HG02840 (cell line): ENCODE measurements around the gene CCDC194.
A peak's percentile ranks its signal among the peaks of the same experiment; 100 is the strongest.
"Not testable (repeated sequence)": the region's sequence is repeated elsewhere in the genome, so short reads cannot be mapped to it uniquely, and the experiment has no call there.

Experiments used
- ATAC-seq: cut with Tn5 transposase; IDR thresholded peaks from one replicate; pipeline ENCODE4 v1.9.1; 2021; ENCODE audit warnings: mild to moderate bottlenecking, moderate library complexity, moderate number of reproducible peaks; ENCODE audit not compliant: unreplicated experiment, low FRiP score

CCDC194 gene

GRCh38 chr19:17378271-17378670, 15.7 kb downstream of the CCDC194 start:
- no peak for ATAC-seq

DNA sequence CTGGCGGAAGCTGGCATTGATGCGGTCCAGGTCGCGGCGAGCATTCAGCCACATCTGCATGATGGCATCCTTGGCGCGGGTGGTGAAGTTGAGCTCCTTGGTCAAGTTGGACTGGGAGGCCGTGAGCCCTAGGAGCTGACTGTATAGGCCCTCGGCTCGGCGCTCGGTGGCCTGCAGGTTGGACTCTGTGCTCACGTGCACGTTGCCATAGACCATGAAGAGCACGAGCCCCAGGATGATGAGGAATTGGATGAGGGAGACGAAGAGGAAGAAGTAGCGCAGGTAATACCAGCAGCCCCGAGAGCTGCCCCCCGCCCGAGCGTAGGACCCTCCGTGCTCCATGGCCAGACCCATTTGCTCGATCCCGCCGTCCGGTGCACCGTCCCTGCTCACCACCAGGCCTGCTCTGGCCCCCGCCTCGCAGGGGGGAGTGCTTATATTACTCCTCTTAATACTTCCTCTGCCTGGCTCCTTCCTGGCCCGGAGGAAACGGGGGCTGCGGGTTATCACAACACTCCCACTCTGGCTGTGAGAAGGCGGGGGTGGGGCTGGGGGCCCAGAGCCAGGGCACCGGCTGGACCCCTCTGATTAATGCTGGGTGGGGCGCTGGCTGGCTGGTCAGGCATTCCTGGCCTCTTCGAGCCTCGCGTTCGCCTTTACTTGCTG, 16.9 kb downstream of the CCDC194 start, which contains the start of gene PLVAP:
PLVAP (minus strand) TSS at position 408 of the 666 bp plus-strand sequence; CDS start at position 354, 54 bp downstream.
- ATAC-seq: no peak

DNA sequence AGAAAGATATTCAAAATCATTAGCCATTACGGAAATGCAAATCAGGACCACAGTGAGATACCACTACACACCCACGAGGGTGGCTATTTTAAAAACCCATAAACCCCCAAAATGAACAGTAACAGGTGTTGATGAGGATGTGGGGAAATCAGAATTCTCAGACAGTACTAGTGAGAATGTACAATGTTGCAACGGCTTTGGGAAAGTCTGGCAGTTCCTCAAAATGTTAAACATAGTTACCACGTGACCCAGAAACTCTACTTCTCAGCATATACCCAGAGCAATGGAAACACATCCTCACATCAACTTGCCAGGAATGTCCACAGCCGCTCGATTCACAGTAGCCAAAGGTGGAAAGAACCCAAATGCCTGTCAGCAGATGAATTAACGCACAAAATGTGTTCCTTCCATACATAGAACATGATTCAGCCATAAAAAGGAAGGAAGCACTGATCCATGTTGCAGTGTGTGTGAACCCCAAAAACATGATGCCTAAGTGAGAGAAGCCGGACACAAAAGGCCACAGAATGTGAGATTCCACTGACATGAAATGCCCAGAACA, 23.9 kb downstream of the CCDC194 start:
- ATAC-seq: peak; percentile 80

- ATAC-seq: no peak
These were observed 28.6 kb downstream of the CCDC194 start for GRCh38 chr19:17365361-17365760.

DNA sequence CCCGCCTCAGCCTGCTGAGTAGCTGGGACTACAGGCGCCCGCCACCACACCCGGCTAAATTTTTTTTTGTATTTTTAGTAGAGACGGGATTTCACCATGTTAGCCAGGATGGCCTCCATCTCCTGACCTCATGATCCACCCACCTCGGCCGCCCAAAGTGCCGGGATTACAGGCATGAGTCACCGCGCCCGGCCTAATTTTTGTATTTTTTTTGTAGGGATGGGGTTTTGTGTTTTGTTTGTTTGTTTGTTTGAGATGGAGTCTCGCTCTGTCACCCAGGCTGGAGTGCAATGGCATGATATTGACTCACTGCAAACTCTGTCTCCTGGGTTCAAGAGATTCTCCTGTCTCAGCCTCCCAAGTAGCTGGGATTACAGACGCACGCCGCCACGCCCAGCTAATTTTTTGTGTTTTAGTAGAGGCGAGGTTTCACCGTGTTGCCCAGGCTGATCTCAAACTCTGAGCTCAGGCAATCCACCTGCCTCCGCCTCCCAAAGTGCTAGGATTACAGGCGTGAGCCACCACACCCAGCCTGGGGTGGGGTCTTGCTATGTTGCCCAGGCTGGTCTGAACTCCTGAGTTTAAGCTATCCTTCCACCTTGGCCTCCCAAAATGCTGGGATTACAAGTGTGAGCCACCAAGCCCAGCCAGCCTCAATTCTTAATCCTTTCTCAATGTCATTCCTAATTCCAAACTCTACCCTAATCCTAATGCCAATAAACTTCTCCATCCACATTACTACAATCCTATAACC, 30.0 kb downstream of the CCDC194 start:
- not testable (repeated sequence) for ATAC-seq

DNA sequence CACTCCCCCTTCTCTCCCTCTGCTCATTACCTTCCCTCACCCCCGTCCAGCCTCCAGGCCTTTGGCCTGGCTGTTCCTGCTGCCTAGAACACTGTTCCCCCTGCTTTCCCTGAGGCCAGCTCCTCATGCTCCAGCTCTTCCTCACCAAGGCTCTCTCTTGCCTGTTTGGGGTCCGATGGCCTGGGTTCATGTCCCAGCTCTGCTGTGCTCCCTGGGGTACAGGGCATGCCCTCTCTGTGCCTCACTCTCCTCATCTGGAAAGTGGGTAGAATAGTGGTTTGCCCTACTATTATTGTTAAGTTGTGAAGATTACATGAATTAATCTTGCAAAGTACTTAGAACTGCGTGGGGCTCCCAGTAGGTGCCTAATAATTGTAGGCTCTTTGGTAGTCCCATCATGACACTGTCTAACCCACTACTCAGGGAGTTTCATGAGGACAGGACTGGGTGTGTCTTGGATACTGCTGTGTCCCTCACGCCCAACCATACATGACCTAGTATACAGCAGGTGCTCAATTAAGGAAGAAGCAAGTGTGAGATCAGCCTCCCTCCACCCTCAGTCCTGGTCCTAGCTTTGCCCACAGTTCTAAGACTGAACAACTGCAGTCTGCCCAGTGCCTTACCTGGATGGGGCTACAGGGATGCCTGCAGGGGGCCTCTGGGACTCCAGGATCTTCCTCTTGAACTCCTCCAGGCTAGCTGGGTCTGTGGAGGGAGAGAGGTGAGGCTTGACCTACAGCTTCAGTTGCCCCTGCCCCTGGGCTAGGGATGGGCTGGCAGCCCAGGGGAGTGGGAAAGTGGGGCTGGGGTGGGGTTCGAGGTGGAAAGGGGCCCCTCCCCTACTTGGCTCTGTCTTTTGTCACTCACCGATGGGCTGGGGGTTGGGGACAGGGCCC, 33.8 kb downstream of the CCDC194 start:
- no peak for ATAC-seq

- ATAC-seq: no peak
These were observed 35.6 kb downstream of the CCDC194 start for GRCh38 chr19:17358395-17358794.

- ATAC-seq: no peak
These were observed 36.3 kb downstream of the CCDC194 start for GRCh38 chr19:17357724-17358123.

GRCh38 chr19:17357078-17357666, 36.8 kb downstream of the CCDC194 start:
- ATAC-seq: no peak

GRCh38 chr19:17353386-17353785, 40.6 kb downstream of the CCDC194 start:
- no peak for ATAC-seq

DNA sequence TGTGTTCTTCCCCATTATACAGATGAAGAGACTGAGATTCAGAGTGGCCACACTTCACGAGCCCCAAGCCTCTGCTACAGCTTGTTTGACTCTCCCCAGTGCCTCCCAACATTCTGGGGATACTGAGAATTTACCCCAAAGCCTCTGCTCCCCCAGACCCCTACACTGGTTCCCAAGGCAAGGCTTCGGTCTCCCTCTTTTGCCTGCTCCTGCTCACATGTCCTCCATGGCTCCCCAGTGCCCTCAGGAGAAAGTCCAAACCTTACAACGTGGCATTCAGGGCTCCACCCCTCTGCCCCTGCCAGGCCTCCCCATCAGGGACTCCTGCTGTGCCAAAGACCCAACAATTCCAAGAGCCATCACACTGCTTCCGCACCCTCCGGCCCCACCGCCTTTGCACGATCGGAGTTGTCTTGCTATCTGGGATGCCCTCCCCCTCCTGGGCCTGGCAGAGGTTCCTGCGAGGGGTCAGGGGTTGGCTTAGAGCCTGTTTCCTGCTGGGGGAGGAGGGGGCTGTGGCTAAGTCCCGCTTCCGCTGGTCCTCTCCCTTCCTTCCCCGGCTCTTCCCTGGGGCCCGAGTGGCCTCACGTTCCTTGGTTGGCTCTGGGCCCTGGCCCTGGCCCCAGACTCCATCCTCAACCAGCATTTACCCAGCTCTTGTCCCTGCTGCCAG, 41.3 kb downstream of the CCDC194 start:
- no peak for ATAC-seq

- ATAC-seq: no peak
These were observed 42.1 kb downstream of the CCDC194 start for GRCh38 chr19:17351815-17352435.

- no peak for ATAC-seq
These were observed 45.3 kb downstream of the CCDC194 start for GRCh38 chr19:17348700-17349099.

- ATAC-seq: no peak
These were observed 46.1 kb downstream of the CCDC194 start for GRCh38 chr19:17347877-17348276.

DNA sequence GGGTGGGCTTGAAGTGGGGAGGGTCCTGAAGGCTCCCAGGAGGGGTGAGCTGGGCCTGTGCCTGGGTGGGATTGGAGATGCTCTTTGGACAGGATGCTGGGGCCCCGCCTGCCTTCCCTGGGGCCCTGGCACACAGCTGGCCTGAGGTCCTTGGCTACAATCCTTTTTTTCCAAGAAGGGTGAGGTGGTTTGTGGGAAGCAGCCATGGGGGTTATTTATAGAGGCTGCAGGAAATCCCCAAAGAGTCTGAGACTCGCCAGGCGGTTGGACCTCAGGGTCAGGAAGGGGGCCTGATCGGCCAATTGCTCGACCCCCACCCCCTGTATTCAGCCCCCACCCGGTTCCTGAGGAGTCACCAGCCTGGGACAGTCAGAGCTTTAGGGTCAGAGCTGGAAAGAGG, 46.6 kb downstream of the CCDC194 start:
- no peak for ATAC-seq

GRCh38 chr19:17346109-17346671, 47.8 kb downstream of the CCDC194 start:
- ATAC-seq: no peak

DNA sequence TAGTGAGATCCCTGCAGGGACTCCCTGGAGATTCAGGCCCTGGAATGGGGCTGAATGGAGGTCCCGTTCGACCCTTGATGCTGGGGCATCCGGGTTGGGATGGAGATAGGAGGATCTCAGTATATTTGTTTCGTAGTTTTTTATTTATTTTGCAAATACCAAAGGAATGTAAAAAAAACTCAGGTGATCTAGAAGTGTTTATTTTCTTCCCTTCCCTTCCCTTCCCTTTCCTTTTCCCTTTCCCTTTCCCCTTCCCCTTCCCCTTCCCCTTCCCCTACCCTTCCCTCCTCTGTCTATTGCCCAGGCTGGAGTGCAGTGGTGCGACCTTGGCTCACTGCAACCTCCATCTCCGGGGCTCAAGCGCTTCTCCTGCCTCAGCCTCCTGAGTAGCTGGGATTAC, 52.2 kb downstream of the CCDC194 start:
- ATAC-seq: no peak

GRCh38 chr19:17341386-17341785, 52.6 kb downstream of the CCDC194 start:
- ATAC-seq: no peak

DNA sequence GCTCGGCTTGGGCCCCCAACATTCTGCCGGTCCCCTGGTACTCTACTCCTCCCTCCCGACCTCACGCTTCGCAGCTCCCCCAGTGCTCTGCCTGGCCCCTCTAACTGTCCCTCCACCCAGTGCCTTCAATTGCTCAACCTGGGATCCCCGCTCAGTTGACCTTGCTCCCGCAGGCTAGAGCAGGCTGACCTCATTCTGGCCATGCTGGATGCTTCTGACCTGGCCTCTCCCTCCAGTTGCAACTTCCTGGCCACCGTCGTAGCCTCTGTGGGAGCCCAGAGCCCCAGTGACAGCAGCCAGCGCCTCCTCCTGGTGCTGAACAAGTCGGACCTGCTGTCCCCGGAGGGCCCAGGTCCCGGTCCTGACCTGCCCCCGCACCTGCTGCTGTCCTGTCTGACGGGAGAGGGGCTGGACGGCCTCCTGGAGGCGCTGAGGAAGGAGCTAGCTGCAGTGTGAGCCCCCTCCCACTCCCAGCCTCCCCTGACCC, 53.1 kb downstream of the CCDC194 start:
- ATAC-seq: no peak
